H1 (cell line): ENCODE data around the gene ZC3H12C. TPM values are rescaled to one million over a fixed set of nuclear protein-coding genes. Genes with fewer than 3 reads are reported as not detected.

Experiments used
- E2F6 ChIP-seq: IDR thresholded peaks from 2 replicates; pipeline ENCODE4 v1.6.1; 2012; ENCODE audit warnings: inconsistent platforms
- polyA plus RNA-seq, 7 experiments: library from polyadenylated mRNA; depleted of rRNA in 3 of 7; stranded (reverse) in 5 of 7; unstranded in 2 of 7; fragments of >200 nt in 5 of 7; fragments of 200-250 nt in 2 of 7; gene quantifications; 1 replicate in 5 of 7; 2 replicates in 1 of 7; 4 replicates in 1 of 7; pipeline versions ENCODE4 v1.2.1 to v1.2.3, GENCODE V29; 2011 to 2013; ENCODE audit warnings: missing spikeins in 2 of 7, mixed read lengths in 2 of 7
- total RNA-seq: library from RNA; stranded (reverse); fragmentation: NEBNext Ultra II Directional; extraction: Animal tissue kit (Norgen Biotek cat#: 25700); gene quantifications from 2 replicates; pipeline ENCODE4 v1.2.1, GENCODE V29; 2021

ZC3H12C gene
- total and polyA plus RNA-seq, 2 of the 8 experiments (the other 6 are each of a cell fraction or from before 2014, with no cell fraction given) = 2.0 to 2.7 TPM

GRCh38 chr11:110182886-110183285 is 89.7 kb downstream of the ZC3H12C start (continued):
- no peak for TF ChIP-seq E2F6
